Raji (cell line): ENCODE results near the gene NUDCD3.

Experiments used
- POLR2A ChIP-seq: IDR thresholded peaks from 2 replicates; pipeline ENCODE4 v1.6.1; 2011; ENCODE audit warnings: low read depth, low read length, control low read depth; ENCODE audit not compliant: insufficient read depth

NUDCD3 gene

GRCh38 chr7:44470628-44471245, 19.7 kb downstream of the NUDCD3 start:
- TF ChIP-seq POLR2A: no peak

- no peak for TF ChIP-seq POLR2A
Measured at GRCh38 chr7:44470135-44470479, 20.4 kb downstream of the NUDCD3 start.

GRCh38 chr7:44469461-44470134, 20.9 kb downstream of the NUDCD3 start:
- no peak for TF ChIP-seq POLR2A

GRCh38 chr7:44467217-44467548, 23.3 kb downstream of the NUDCD3 start:
- TF ChIP-seq POLR2A: no peak

- no peak for TF ChIP-seq POLR2A
Measured at GRCh38 chr7:44466300-44467216, 23.9 kb downstream of the NUDCD3 start.

- no peak for TF ChIP-seq POLR2A
Measured at GRCh38 chr7:44465490-44465889, 25.0 kb downstream of the NUDCD3 start.

- no peak for TF ChIP-seq POLR2A
Measured at GRCh38 chr7:44463169-44463808, 27.2 kb downstream of the NUDCD3 start.

GRCh38 chr7:44461387-44461786, 29.1 kb downstream of the NUDCD3 start:
- no peak for TF ChIP-seq POLR2A

GRCh38 chr7:44460325-44460724, 30.1 kb downstream of the NUDCD3 start:
- TF ChIP-seq POLR2A: no peak

GRCh38 chr7:44455155-44455554, 35.3 kb downstream of the NUDCD3 start:
- TF ChIP-seq POLR2A: no peak

- TF ChIP-seq POLR2A: no peak
Measured at GRCh38 chr7:44454348-44454747, 36.1 kb downstream of the NUDCD3 start.

GRCh38 chr7:44451123-44451522, 39.3 kb downstream of the NUDCD3 start:
- TF ChIP-seq POLR2A: no peak

- TF ChIP-seq POLR2A: no peak
Measured at GRCh38 chr7:44449584-44449928, 40.9 kb downstream of the NUDCD3 start.

- TF ChIP-seq POLR2A: no peak
Measured at GRCh38 chr7:44448922-44449583, 41.4 kb downstream of the NUDCD3 start.

GRCh38 chr7:44447874-44448425, 42.5 kb downstream of the NUDCD3 start:
- TF ChIP-seq POLR2A: no peak
